Esophagus muscularis mucosa (tissue), 4 donors: ENCODE results near the gene WIPF3. TPM values are rescaled to one million over a fixed set of nuclear protein-coding genes. Genes with fewer than 3 reads are reported as not detected.

Experiments used
- DNase-seq: peaks from one replicate; pipeline ENCODE4 v3.0.0-alpha.2; 2017; ENCODE audit errors: extremely low spot score
- H3K27ac ChIP-seq, 4 donors: fragments of 200-600 bp; sonication (generic); replicated peaks in 1 of 4; 1 replicate in 3 of 4; 2 replicates in 1 of 4; pipeline ENCODE4 v1.5.1; 2016 to 2019; ENCODE audit warnings: mild to moderate bottlenecking in 1 of 4
- H3K27me3 ChIP-seq, 4 donors: fragments of 200-600 bp; sonication (generic); one replicate each; pipeline versions ENCODE4 v1.5.1 to v1.6.0; 2016 to 2019
- H3K36me3 ChIP-seq, 4 donors: fragments of 200-600 bp; sonication (generic); one replicate each; pipeline ENCODE4 v1.5.1; 2016 to 2019
- H3K4me1 ChIP-seq, 4 donors: fragments of 200-600 bp; sonication (generic); one replicate each; pipeline ENCODE4 v1.5.1; 2016 to 2019
- H3K4me3 ChIP-seq, 4 donors: fragments of 200-600 bp; sonication (generic); 1 replicate in 2 of 4; 2 replicates in 2 of 4; pipeline ENCODE4 v1.5.1; 2016 to 2019; ENCODE audit warnings: mild to moderate bottlenecking in 4 of 4, moderate library complexity in 1 of 4
- H3K9me3 ChIP-seq, 4 donors: fragments of 200-600 bp; sonication (generic); 1 replicate in 3 of 4; 2 replicates in 1 of 4; pipeline ENCODE4 v1.5.1; 2016 to 2019
- EP300 ChIP-seq: sonication (generic); formaldehyde crosslinking; IDR thresholded peaks from one replicate; pipeline ENCODE4 v1.6.1; 2017; ENCODE audit warnings: antibody characterized with exemption
- POLR2A ChIP-seq: fragments of 450-650 bp; IDR thresholded peaks from one replicate; pipeline ENCODE4 v1.6.1; 2017; ENCODE audit warnings: antibody characterized with exemption, moderate library complexity, mild to moderate bottlenecking, low read depth
- POLR2AphosphoS5 ChIP-seq, 2 donors: sonication (generic); formaldehyde crosslinking; IDR thresholded peaks; one replicate each; pipeline ENCODE4 v1.6.1; 2017; ENCODE audit warnings: antibody characterized with exemption in 2 of 2
- WGBS: methylation state at CpG from one replicate; pipeline ENCODE4 v1.1.5; 2018; 5-methylcytosine and 5-hydroxymethylcytosine counted together
- intact Hi-C: fragments of 100-400 bp; cut with DNase I; formaldehyde crosslinking; loops from one replicate; pipeline ENCODE4 v1.15.1; 2023
- total RNA-seq, 4 donors: library from RNA; depleted of rRNA; stranded (reverse); fragments of >200 nt; gene quantifications; one replicate each; pipeline versions ENCODE4 v1.1.0 to v1.2.1, GENCODE V29; 2016
- TF ChIP-seq, protein P1 (sequence below), 3 experiments: fragments of 200-600 bp in 2 of 3; fragments of 450-650 bp in 1 of 3; sonication (generic) in 2 of 3; IDR thresholded peaks; one replicate each; pipeline ENCODE4 v1.5.1; 2017 to 2019; ENCODE audit warnings: antibody characterized with exemption in 3 of 3, mild to moderate bottlenecking in 2 of 3, moderate library complexity in 1 of 3

WIPF3 gene
- total RNA-seq, 4 donors from 2014 or later: 3.3 to 10.4 (median 6.2) TPM

DNA sequence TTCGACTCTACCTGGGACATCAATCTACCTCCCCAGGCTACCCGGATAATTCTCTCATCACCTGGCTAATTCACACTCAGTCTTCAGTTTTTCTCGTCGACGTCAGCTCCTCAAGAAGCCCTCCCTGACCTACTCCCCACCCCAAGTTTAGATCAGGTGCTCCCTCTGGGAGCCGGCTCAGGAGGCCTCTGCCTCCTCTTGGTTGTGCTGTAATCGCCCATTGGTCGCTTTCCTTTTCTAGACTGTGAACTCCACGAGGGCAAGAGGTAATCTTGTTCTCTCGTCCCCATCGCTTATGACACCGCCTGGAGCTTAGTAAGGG, 461 bp upstream of the WIPF3 start:
- peak; percentile 87 for DNase-seq
- TF ChIP-seq EP300 (no peak), POLR2AphosphoS5 (IDR thresholded peaks at IDR 0.05) (no peak), POLR2A (no peak)
- TF ChIP-seq, protein P1, sequence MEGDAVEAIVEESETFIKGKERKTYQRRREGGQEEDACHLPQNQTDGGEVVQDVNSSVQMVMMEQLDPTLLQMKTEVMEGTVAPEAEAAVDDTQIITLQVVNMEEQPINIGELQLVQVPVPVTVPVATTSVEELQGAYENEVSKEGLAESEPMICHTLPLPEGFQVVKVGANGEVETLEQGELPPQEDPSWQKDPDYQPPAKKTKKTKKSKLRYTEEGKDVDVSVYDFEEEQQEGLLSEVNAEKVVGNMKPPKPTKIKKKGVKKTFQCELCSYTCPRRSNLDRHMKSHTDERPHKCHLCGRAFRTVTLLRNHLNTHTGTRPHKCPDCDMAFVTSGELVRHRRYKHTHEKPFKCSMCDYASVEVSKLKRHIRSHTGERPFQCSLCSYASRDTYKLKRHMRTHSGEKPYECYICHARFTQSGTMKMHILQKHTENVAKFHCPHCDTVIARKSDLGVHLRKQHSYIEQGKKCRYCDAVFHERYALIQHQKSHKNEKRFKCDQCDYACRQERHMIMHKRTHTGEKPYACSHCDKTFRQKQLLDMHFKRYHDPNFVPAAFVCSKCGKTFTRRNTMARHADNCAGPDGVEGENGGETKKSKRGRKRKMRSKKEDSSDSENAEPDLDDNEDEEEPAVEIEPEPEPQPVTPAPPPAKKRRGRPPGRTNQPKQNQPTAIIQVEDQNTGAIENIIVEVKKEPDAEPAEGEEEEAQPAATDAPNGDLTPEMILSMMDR (IDR thresholded peaks at IDR 0.05): no peak
- Histone ChIP-seq H3K4me1 (peaks cover 3 to 26% (median 23%) of the 10 kb centered on the region in 4 donors), H3K36me3 (no peaks in the 10 kb centered on the region), H3K4me3 (peak overlapping the region; percentile 65 to 75 (median 68)), H3K27ac (peak overlapping the region in 1 of 4 donors; percentile 43), H3K27me3 (peaks cover 0 to 46% (median 5%) of the 10 kb centered on the region in 4 donors), H3K9me3 (no peaks in the 10 kb centered on the region)
- intact Hi-C loops: no loop called here
- 80% methylated on average over 12 of the region's 12 CpGs for WGBS

DNA sequence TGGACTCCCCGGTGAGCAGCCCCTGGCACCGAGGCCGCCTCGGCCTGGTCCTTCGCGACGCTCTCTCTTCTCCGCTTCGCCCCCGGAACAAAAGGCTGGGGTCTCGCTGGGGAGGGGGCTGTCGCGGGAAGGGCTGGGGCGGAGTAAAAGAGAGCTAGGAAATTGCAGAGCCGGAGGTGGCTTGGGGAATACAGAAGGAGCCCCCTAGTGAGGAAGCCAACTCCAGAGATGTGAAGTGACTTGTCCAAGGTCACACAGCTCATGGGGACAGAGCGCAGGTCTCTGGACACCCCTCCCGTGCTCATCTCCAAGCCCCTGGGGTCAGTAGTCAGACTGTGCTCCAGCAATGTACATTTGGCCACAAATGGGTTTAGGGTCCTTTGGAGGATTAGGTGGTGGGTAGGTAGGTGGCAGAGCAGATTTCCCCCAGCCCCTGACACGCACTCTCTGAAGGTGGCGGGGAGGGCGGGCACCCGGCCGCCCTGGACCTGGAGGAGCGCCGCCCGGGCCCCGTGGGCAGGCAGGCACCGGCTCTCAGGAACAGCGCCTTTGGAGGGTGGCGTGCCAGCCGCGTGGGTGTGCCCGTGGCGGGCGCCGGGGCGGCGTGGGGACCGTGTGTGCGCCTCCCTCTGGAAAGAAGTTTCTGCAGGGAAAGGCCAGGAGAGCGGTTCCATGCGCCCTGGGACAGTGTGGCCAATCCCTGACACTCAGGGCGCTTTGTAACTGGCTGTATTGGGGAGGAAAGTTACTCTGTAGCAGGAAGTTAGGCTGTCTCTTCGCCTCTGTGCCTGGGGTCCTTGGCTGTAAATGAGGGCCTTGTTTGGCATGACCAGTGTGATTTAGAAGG, 910 bp downstream of the WIPF3 start:
- Histone ChIP-seq H3K36me3 (no peaks in the 10 kb centered on the region), H3K9me3 (no peaks in the 10 kb centered on the region), H3K27me3 (peaks cover 0 to 42% (median 5%) of the 10 kb centered on the region in 4 donors), H3K4me3 (peak overlapping the region; percentile 65 to 75 (median 68)), H3K4me1 (peaks cover 3 to 30% (median 23%) of the 10 kb centered on the region in 4 donors), H3K27ac (peak overlapping the region; percentile 22 to 52 (median 34))
- peak; percentile 90 for DNase-seq
- 17% methylated on average over 24 of the region's 43 CpGs for WGBS
- intact Hi-C loops: no loop called here
- TF ChIP-seq, protein P1 (IDR thresholded peaks at IDR 0.05): peak in 1 of 3 experiments; percentile 22
- TF ChIP-seq POLR2A: no peak
- no peak for TF ChIP-seq EP300
- no peak for TF ChIP-seq POLR2AphosphoS5 (IDR thresholded peaks at IDR 0.05)

DNA sequence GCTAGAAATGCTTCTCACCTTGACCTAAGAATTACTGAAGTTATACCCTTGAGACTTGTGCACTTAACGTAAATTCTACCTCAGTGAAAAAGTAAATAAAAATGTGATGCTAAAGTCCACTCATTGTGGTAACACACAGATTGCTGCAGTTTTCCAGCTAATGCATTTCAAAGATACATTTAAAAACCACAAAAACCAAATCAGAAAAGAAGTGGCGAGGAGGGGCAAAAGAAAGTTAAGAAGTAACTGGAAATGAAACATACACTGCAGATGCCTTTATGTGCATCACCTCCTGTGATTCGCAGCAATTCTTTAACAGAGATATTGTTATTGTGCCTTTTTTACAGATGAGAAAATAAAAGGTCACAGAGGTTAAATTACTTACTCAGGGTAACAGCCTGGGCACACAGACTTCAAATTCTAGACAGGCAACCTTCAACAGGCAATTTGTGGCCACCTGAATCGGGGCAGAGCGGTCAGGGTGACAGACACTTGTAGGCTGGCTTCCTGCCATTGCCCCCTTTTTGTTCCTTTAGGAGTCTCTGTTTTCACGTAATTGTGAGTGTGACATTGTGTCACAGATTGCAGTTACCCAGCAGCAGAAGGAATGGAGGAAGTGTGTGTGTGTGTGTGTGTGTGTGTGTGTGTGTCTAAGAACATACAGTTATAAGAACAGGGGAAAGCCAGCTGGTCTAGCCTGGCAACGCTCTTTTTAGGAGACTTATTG, 1.9 kb downstream of the WIPF3 start:
- Histone ChIP-seq H3K9me3 (no peaks in the 10 kb centered on the region), H3K27me3 (peaks cover 0 to 36% (median 5%) of the 10 kb centered on the region in 4 donors), H3K4me1 (peaks cover 3 to 30% (median 23%) of the 10 kb centered on the region in 4 donors), H3K27ac (no peak overlapping the region), H3K4me3 (no peak overlapping the region), H3K36me3 (no peaks in the 10 kb centered on the region)
- TF ChIP-seq, protein P1 (IDR thresholded peaks at IDR 0.05): no peak
- TF ChIP-seq EP300 (no peak), POLR2AphosphoS5 (IDR thresholded peaks at IDR 0.05) (no peak), POLR2A (no peak)
- intact Hi-C loops: no loop called here
- peak; percentile 72 for DNase-seq
- WGBS: 81% methylated on average over 7 of the region's 7 CpGs

DNA sequence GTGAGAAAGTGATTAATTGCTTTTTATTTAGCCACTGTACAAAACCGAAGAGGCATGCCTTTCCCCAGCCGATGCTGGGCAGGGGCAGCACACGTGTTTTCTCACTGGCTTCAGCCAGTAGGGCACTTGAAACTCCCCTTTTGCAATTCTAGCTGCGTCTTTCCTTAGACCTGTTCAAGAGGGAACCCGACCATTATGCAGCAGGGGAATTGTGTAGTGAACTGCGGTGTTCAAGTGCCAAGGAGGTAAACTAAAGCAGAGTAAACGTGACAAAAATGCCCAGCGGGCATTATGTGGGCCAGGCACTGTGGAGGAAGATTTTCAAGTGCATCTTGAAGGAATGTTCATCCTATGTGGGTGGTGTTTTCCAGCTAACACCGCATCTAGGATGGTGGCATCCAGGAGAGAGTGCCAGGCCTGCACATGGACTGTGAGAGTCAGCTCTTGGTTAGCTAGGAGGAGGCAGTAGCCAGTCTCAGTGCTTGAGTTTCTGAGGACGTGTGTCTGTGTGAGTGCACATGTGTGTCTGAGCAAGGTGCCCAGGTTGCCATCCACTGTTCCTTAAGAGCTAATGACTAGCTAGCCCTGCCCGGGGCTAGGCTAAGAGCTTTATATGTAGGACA, 3.3 kb downstream of the WIPF3 start:
- no peaks in the 10 kb centered on the region for H3K36me3 ChIP-seq
- intact Hi-C loops: no loop called here
- WGBS: 65% methylated on average over 10 of the region's 11 CpGs
- H3K27ac ChIP-seq: no peak overlapping the region
- peaks cover 3 to 30% (median 23%) of the 10 kb centered on the region in 4 donors for H3K4me1 ChIP-seq
- peaks cover 0 to 36% (median 5%) of the 10 kb centered on the region in 4 donors for H3K27me3 ChIP-seq
- TF ChIP-seq EP300: no peak
- TF ChIP-seq POLR2A: no peak
- TF ChIP-seq, protein P1 (IDR thresholded peaks at IDR 0.05): no peak
- no peak for TF ChIP-seq POLR2AphosphoS5 (IDR thresholded peaks at IDR 0.05)
- peak; percentile 83 for DNase-seq
- no peaks in the 10 kb centered on the region for H3K9me3 ChIP-seq
- H3K4me3 ChIP-seq: no peak overlapping the region
